ENCODE measurements around the gene LHFPL2. TPM values are rescaled to one million over a fixed set of nuclear protein-coding genes. Genes with fewer than 3 reads are reported as not detected.
A peak's percentile ranks its signal among the peaks of the same experiment; 100 is the strongest.

The LHFPL2 gene
- total RNA-seq, 4 donors from 2014 or later: 2.2 to 11.1 (median 6.2) TPM

DNA sequence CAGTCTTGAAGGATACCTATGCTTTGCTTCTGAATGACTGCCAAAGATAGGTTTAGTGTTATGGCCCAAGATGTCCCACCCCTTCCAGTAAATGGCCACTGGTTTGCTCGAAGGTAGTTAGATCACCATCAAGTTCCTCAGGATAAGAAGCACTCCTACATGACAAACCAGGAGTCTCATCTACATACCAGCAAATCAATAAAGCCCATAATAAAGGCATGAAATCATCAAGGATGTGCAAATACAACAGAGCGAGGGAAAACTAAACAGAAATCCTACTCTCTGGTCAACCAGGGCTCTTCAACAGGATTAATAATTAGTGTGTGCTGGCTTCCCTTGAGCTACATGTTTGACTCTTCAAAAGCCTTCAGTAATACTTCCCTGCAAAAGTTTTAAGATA, 141.0 kb downstream of the LHFPL2 start:
- H3K4me3 ChIP-seq: no peak overlapping the region
- intact Hi-C loops (cut with DNase I): no loop called here
- H3K27me3 ChIP-seq: peaks cover 0 to 19% (median 0%) of the 10 kb centered on the region in 4 donors
- DNase-seq: no peak
- TF ChIP-seq, protein P1, sequence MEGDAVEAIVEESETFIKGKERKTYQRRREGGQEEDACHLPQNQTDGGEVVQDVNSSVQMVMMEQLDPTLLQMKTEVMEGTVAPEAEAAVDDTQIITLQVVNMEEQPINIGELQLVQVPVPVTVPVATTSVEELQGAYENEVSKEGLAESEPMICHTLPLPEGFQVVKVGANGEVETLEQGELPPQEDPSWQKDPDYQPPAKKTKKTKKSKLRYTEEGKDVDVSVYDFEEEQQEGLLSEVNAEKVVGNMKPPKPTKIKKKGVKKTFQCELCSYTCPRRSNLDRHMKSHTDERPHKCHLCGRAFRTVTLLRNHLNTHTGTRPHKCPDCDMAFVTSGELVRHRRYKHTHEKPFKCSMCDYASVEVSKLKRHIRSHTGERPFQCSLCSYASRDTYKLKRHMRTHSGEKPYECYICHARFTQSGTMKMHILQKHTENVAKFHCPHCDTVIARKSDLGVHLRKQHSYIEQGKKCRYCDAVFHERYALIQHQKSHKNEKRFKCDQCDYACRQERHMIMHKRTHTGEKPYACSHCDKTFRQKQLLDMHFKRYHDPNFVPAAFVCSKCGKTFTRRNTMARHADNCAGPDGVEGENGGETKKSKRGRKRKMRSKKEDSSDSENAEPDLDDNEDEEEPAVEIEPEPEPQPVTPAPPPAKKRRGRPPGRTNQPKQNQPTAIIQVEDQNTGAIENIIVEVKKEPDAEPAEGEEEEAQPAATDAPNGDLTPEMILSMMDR (IDR thresholded peaks at IDR 0.05): no peak
- TF ChIP-seq POLR2A (IDR thresholded peaks at IDR 0.05): no peak
- no peak overlapping the region for H3K27ac ChIP-seq
- no peaks in the 10 kb centered on the region for H3K9me3 ChIP-seq
- H3K4me1 ChIP-seq: peaks cover 32 to 68% (median 37%) of the 10 kb centered on the region in 3 donors
- H3K36me3 ChIP-seq: no peaks in the 10 kb centered on the region
- 62 to 79% methylated on average over 2 of the region's 2 CpGs for WGBS, 2 donors

DNA sequence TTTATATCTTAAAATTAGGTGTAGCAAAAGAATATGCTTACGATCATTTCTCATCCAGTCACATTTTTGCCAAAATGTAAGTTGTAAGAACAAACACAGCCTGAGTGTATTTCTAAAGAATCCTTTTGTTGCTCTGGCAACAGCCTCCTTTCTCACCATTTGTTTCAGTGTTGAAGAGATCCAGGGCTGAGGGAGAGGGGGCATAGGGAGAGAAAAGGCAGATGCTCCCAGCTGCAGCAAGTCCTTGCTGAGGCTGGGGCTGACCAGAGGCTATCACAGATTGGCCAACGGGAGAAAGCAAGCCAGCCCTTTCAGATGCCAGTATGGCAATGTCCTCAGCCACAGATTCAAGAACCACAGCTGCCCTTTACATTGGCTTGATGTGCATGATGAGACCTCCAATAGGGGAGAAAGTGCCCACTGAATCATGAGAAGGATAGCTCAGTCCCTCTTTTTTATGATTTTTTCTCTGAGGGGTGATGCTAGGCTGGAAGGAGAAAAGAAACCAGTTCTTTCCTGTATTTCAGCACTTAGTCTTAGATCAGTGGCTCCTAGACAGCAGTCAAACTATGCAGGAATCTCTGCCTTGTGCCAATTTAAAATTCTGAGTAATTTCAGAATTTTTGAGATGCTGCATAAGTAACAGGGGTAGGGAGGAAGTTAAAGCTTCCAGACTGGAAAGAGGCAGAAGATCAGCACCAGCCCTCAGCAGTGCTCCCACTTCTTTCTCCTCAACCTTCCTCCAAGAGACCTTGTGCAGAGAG, 142.1 kb downstream of the LHFPL2 start:
- intact Hi-C loops (cut with DNase I): no loop called here
- Histone ChIP-seq H3K4me3 (no peak overlapping the region), H3K9me3 (no peaks in the 10 kb centered on the region), H3K36me3 (no peaks in the 10 kb centered on the region), H3K27ac (peak overlapping the region in 2 of 4 donors; percentile 73 to 78), H3K4me1 (peaks cover 32 to 74% (median 47%) of the 10 kb centered on the region in 3 donors), H3K27me3 (peaks cover 0 to 19% (median 0%) of the 10 kb centered on the region in 4 donors)
- WGBS, 2 donors: 55 to 87% methylated on average over 2 of the region's 2 CpGs
- no peak for DNase-seq
- TF ChIP-seq, protein P1 (IDR thresholded peaks at IDR 0.05): no peak
- TF ChIP-seq POLR2A (IDR thresholded peaks at IDR 0.05): no peak

DNA sequence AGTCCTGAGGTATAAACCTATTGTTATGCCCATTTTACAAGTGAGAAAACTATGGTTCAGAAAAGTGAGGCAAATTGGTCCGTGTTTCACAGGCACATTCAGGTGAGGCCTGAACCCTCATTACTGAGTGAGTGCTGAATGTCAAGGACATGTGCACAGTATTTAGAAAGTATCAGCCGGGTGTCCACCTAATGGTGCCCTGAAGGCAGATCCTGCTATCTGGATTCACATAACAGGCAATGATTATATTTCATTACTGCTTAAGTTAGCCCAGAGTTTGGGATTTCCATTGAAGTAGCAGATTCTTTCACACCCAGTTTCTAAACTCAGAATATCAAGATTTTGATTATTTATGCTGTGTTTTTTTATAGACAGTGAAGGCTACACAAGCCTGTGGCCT, 142.7 kb downstream of the LHFPL2 start:
- Histone ChIP-seq H3K36me3 (no peaks in the 10 kb centered on the region), H3K9me3 (no peaks in the 10 kb centered on the region), H3K27me3 (peaks cover 0 to 19% (median 0%) of the 10 kb centered on the region in 4 donors), H3K4me1 (peaks cover 32 to 71% (median 49%) of the 10 kb centered on the region in 3 donors), H3K4me3 (no peak overlapping the region), H3K27ac (peak overlapping the region in 3 of 4 donors; percentile 40 to 78 (median 73))
- WGBS, 2 donors: 76 to 80% methylated on average over 2 of the region's 2 CpGs
- DNase-seq: no peak
- TF ChIP-seq, protein P1 (IDR thresholded peaks at IDR 0.05): no peak
- no peak for TF ChIP-seq POLR2A (IDR thresholded peaks at IDR 0.05)
- intact Hi-C loops (cut with DNase I): no loop called here

DNA sequence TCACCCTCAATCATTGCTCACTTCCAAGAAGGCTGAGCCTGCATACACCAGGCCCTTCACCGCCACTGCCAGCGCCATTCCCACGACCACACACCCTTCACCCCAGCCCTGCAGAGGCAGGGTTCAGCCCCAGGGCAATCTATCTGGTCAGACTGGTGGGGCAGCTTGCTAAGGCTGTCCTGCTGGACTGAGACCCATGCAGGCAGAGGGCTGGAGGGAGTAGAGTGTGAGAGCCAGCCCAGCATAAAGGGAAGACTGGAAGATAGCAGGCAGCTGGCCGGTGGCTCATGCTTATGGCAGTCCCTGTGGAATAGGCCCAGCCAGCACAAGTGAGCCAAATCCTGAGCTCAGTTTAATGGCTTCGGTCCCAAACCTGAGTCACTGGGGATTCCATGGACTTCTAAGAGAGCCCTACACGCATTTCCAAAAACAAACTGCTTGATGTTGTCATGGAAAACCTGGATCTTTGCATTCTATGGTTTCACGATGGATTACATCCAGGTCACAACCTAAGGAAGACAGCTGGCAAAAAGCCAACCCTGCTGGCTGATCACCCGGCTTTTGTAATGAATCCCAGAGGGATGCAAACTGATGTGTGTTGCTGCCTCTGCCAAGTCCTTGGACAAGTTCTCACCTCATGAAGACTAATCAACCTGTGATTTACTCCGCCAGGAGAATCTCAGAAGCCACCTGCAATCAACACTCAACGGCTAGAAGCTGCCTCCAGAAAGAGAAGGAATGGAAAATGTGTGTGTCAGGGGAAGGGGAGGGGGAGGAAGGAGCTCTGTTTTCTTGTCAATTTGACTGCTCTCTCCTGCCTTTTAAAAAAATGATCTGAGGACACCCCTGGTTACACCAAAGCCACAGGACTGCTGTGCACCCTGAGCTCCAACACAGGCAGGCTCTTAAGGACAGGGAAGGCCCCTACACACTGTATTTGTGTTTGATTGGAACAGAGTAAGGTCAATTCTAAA, 143.6 kb downstream of the LHFPL2 start:
- DNase-seq: no peak
- no peak overlapping the region for H3K4me3 ChIP-seq
- H3K27me3 ChIP-seq: peaks cover 0 to 13% (median 0%) of the 10 kb centered on the region in 4 donors
- no peaks in the 10 kb centered on the region for H3K9me3 ChIP-seq
- H3K36me3 ChIP-seq: no peaks in the 10 kb centered on the region
- intact Hi-C loops (cut with DNase I): no loop called here
- peak overlapping the region; percentile 32 to 78 (median 56) for H3K27ac ChIP-seq
- peaks cover 23 to 62% (median 42%) of the 10 kb centered on the region in 3 donors for H3K4me1 ChIP-seq
- TF ChIP-seq POLR2A (IDR thresholded peaks at IDR 0.05): no peak
- TF ChIP-seq, protein P1 (IDR thresholded peaks at IDR 0.05): no peak
- WGBS, 2 donors: 8 to 20% methylated on average over 8 to 9 of the region's 10 CpGs

All from esophagus squamous epithelium (tissue), 5 donors.